ENCODE results near the gene UST. TPM values are rescaled to one million over a fixed set of nuclear protein-coding genes. Genes with fewer than 3 reads are reported as not detected.

UST gene
- total RNA-seq, 4 donors from 2014 or later: 13.5 to 47.1 (median 33.0) TPM

DNA sequence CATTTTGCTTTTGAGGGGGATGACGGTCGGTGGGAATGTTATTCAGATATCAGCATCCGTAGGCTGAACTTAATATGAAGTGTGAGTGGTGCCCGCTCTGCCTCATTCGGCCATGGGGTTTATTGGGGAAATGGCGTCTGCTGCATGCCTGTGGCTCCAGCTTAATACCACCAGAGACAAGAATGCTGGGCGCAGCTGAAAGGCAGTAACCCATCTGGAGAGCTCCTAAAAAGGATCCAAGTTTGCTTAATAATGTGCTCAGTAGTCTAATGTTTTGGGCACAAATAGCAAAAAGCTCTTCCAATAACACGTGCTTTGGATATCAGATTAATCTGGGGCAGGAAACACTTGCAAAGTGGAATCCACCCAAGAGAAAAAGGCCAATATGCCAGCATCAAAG lies 297.7 kb downstream of the UST start:
- no peak for DNase-seq (ENCODE audit: low spot score in 2 of 2)
- Histone ChIP-seq H3K4me1 (peaks cover 0 to 16% (median 12%) of the 10 kb centered on the region in 4 donors), H3K9me3 (no peaks in the 10 kb centered on the region), H3K36me3 (peaks cover 0 to 15% (median 0%) of the 10 kb centered on the region in 3 donors), H3K27me3 (no peaks in the 10 kb centered on the region), H3K27ac (no peak overlapping the region), H3K4me3 (no peak overlapping the region)
- TF ChIP-seq EP300 (IDR thresholded peaks at IDR 0.05) (peak in 1 of 2 donors; percentile 22), POLR2A (IDR thresholded peaks at IDR 0.05) (no peak)
- TF ChIP-seq, protein P1, sequence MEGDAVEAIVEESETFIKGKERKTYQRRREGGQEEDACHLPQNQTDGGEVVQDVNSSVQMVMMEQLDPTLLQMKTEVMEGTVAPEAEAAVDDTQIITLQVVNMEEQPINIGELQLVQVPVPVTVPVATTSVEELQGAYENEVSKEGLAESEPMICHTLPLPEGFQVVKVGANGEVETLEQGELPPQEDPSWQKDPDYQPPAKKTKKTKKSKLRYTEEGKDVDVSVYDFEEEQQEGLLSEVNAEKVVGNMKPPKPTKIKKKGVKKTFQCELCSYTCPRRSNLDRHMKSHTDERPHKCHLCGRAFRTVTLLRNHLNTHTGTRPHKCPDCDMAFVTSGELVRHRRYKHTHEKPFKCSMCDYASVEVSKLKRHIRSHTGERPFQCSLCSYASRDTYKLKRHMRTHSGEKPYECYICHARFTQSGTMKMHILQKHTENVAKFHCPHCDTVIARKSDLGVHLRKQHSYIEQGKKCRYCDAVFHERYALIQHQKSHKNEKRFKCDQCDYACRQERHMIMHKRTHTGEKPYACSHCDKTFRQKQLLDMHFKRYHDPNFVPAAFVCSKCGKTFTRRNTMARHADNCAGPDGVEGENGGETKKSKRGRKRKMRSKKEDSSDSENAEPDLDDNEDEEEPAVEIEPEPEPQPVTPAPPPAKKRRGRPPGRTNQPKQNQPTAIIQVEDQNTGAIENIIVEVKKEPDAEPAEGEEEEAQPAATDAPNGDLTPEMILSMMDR (IDR thresholded peaks at IDR 0.05): no peak
- WGBS, 2 donors: 87 to 95% methylated on average over 8 of the region's 8 CpGs

DNA sequence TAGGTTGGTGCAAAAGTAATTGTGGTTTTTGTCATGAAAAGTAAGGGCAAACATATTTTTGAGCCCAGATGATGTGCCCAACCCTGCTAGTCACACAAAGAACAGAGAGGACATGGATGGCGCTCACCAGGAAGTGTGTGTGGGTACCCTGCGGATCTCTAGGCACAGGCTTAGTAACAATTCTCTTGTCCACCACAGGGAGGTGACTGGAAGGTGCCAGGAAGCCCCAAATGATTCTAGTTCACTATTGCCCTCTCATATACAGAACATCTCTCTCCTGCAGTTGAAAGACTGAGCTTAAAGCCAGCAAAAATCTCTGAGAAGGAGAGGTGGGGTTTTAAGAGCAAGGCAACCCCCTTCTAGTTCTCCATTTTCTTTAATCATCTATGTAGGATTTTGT lies 298.6 kb downstream of the UST start:
- TF ChIP-seq EP300 (IDR thresholded peaks at IDR 0.05) (no peak), POLR2A (IDR thresholded peaks at IDR 0.05) (no peak)
- TF ChIP-seq, protein P1 (IDR thresholded peaks at IDR 0.05): no peak
- peaks cover 0 to 9% (median 0%) of the 10 kb centered on the region in 3 donors for H3K36me3 ChIP-seq
- H3K4me3 ChIP-seq: no peak overlapping the region
- DNase-seq (ENCODE audit: low spot score in 2 of 2): no peak
- H3K9me3 ChIP-seq: no peaks in the 10 kb centered on the region
- no peak overlapping the region for H3K27ac ChIP-seq
- no peaks in the 10 kb centered on the region for H3K27me3 ChIP-seq
- WGBS, 2 donors: 83 to 86% methylated on average over 2 of the region's 2 CpGs
- peaks cover 0 to 16% (median 12%) of the 10 kb centered on the region in 4 donors for H3K4me1 ChIP-seq

DNA sequence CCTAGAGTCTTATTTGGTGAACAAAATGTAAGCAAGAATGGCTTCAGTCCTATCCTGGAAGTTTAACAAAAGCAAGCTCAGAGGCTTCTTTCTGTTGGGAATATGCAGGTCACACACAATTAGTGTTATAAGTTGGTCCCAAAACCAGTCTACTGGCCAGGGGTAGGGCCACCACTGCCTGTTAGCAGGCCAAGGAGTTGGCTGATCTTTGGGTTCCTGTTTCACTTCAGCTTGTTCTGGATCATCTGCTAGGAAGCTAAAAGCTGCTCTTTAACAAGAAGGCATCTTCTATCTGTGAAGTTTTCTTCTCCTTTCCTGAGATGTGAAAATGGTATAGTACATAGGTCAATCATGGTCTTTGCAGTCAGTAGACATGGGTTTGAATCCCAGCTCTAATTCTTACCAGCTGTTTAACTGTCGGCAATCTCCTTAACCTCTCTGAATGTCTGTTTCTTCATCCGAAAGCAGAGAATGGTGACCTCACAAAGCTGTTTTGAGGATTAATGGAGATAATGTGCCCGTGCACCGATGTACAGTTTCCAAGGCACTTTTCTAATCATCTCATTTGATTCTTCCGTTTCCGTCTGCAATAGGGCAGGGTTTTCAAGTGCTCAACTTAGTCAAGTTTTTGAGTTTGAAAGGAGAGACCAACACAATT lies 299.5 kb downstream of the UST start:
- WGBS, 2 donors: 96% methylated on average over 6 of the region's 6 CpGs
- TF ChIP-seq, protein P1 (IDR thresholded peaks at IDR 0.05): no peak
- TF ChIP-seq POLR2A (IDR thresholded peaks at IDR 0.05): no peak
- TF ChIP-seq EP300 (IDR thresholded peaks at IDR 0.05): no peak
- H3K27me3 ChIP-seq: no peaks in the 10 kb centered on the region
- no peaks in the 10 kb centered on the region for H3K36me3 ChIP-seq
- H3K4me3 ChIP-seq: no peak overlapping the region
- H3K9me3 ChIP-seq: no peaks in the 10 kb centered on the region
- no peak overlapping the region for H3K27ac ChIP-seq
- H3K4me1 ChIP-seq: peaks cover 0 to 16% (median 12%) of the 10 kb centered on the region in 4 donors
- DNase-seq (ENCODE audit: low spot score in 2 of 2): no peak

DNA sequence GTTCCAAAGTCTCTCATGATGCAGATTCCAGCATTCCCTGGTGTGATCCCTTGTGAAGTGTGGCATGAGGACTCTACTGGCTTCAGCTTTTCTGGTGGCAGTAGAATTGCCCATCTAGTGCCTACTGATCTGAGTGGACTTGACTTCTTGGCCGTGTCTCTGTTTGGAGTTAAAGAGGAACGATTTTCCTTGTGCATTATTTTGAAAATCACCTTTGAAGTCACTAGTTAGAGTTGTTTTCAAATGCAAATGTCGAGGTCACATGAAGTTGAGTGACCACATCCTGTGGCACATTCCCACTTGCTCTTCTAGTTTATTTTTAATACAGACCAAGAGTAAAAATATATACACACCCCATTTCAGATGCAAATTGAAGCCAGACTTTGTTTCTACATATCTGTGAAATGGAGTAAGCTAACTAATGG lies 300.0 kb downstream of the UST start:
- no peaks in the 10 kb centered on the region for H3K36me3 ChIP-seq
- H3K9me3 ChIP-seq: no peaks in the 10 kb centered on the region
- DNase-seq (ENCODE audit: low spot score in 2 of 2): no peak
- TF ChIP-seq POLR2A (IDR thresholded peaks at IDR 0.05) (no peak), EP300 (IDR thresholded peaks at IDR 0.05) (no peak)
- TF ChIP-seq, protein P1 (IDR thresholded peaks at IDR 0.05): no peak
- WGBS, 2 donors: 42 to 58% methylated on average over 3 of the region's 3 CpGs
- no peak overlapping the region for H3K4me3 ChIP-seq
- peaks cover 0 to 16% (median 12%) of the 10 kb centered on the region in 4 donors for H3K4me1 ChIP-seq
- no peak overlapping the region for H3K27ac ChIP-seq
- H3K27me3 ChIP-seq: no peaks in the 10 kb centered on the region

DNA sequence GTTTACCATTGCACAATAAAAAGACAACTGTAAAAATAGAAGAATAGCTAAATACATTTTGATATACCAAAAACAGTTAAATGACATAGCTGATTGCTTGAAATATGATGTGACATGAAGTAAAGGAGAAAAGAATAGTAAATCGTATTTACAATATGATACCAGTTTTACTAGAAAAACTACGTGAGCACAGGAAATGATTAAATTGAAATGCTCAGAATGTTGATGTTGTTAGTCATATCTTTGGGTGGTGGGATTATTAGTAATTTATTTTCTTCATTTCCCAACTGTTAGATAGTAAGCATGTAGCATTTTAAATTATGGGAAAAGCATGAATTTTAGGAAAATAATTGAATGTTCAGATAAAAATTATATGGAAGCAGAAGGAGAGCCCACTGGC lies 302.4 kb downstream of the UST start:
- H3K4me3 ChIP-seq: no peak overlapping the region
- H3K27ac ChIP-seq: no peak overlapping the region
- no peak for TF ChIP-seq POLR2A (IDR thresholded peaks at IDR 0.05)
- TF ChIP-seq, protein P1 (IDR thresholded peaks at IDR 0.05): no peak
- H3K27me3 ChIP-seq: no peaks in the 10 kb centered on the region
- peaks cover 0 to 16% (median 12%) of the 10 kb centered on the region in 4 donors for H3K4me1 ChIP-seq
- DNase-seq (ENCODE audit: low spot score in 2 of 2): no peak
- WGBS, 2 donors: 82 to 89% methylated on average over 2 of the region's 2 CpGs
- no peaks in the 10 kb centered on the region for H3K9me3 ChIP-seq
- no peaks in the 10 kb centered on the region for H3K36me3 ChIP-seq
